OCI-LY7 (cell line): ENCODE measurements around the gene DNAJC6. TPM values are rescaled to one million over a fixed set of nuclear protein-coding genes. Genes with fewer than 3 reads are reported as not detected.

ENCODE experiments used
- BruUV-seq: library from RNA; stranded (reverse); fragments of 400-500 nt; replicated peaks from 2 replicates; lab custom pipeline; 2021; lab: Mats Ljungman, UMichigan
- CTCF ChIA-PET: fragments of 300-600 bp; sonication (Branson Sonifier 250); formaldehyde crosslinking; loops from one replicate; lab custom pipeline; 2022; ENCODE audit warnings: antibody characterized with exemption; ENCODE audit not compliant: unreplicated experiment; lab: Charles Lee
- POLR2A ChIA-PET: fragments of 300-600 bp; sonication (Branson Sonifier 250); formaldehyde crosslinking; loops from one replicate; lab custom pipeline; 2022; ENCODE audit warnings: antibody characterized with exemption; lab: Charles Lee
- DNase-seq: peaks from one replicate; pipeline ENCODE4 v3.0.0-alpha.2; 2015; ENCODE audit warnings: low spot score
- H2AFZ ChIP-seq: fragments of 200-600 bp; sonication (generic), shearing (Covaris generic); 2 replicates; pipeline ENCODE4 v1.6.1; 2014; ENCODE audit warnings: mild to moderate bottlenecking, antibody characterized with exemption, low read length, moderate library complexity
- H3K27ac ChIP-seq: fragments of 200-600 bp; sonication (generic); 2 replicates; pipeline ENCODE4 v1.5.1; 2014; ENCODE audit warnings: mixed run types, low read depth, mild to moderate bottlenecking, moderate library complexity, low read length, inconsistent platforms; ENCODE audit not compliant: poor library complexity, severe bottlenecking
- H3K36me3 ChIP-seq: fragments of 200-600 bp; sonication (generic); 2 replicates; pipeline ENCODE4 v1.6.1; 2014; ENCODE audit warnings: mild to moderate bottlenecking, antibody characterized with exemption, low read length, moderate library complexity, mixed read lengths; ENCODE audit not compliant: insufficient read depth
- H3K4me1 ChIP-seq: fragments of 200-600 bp; sonication (generic); 2 replicates; pipeline ENCODE4 v1.5.1; 2014; ENCODE audit warnings: mild to moderate bottlenecking, low read length; ENCODE audit not compliant: insufficient read depth, poor library complexity, severe bottlenecking
- H3K4me2 ChIP-seq: fragments of 200-600 bp; sonication (generic); 2 replicates; pipeline ENCODE4 v1.6.1; 2014; ENCODE audit warnings: mild to moderate bottlenecking, low read length
- H3K4me3 ChIP-seq: fragments of 200-600 bp; sonication (generic); 2 replicates; pipeline ENCODE4 v1.5.1; 2014; ENCODE audit warnings: mild to moderate bottlenecking, low read depth, low read length; ENCODE audit not compliant: poor library complexity, severe bottlenecking
- H3K79me2 ChIP-seq: fragments of 200-600 bp; sonication (generic); 2 replicates; pipeline ENCODE4 v1.6.1; 2016; ENCODE audit warnings: low read depth, mild to moderate bottlenecking, low read length, moderate library complexity, mixed read lengths; ENCODE audit not compliant: insufficient read depth
- H3K9me2 ChIP-seq: fragments of 200-600 bp; sonication (generic); 2 replicates; pipeline ENCODE4 v1.6.1; 2016; ENCODE audit warnings: mild to moderate bottlenecking, low read length, mixed read lengths; ENCODE audit not compliant: insufficient read depth
- H3K9me3 ChIP-seq: fragments of 200-600 bp; sonication (generic); 2 replicates; pipeline ENCODE4 v1.6.1; 2014; ENCODE audit warnings: mild to moderate bottlenecking, mixed run types, low read length, mixed read lengths
- H4K20me1 ChIP-seq: fragments of 200-600 bp; sonication (generic); 2 replicates; pipeline ENCODE4 v1.6.1; 2014; ENCODE audit warnings: mild to moderate bottlenecking, antibody characterized with exemption, low read length, moderate library complexity, mixed read lengths; ENCODE audit not compliant: insufficient read depth
- EZH2phosphoT487 ChIP-seq: fragments of 200-600 bp; sonication (generic); IDR thresholded peaks from 2 replicates; pipeline ENCODE4 v1.6.1; 2018; ENCODE audit warnings: low read depth, borderline replicate concordance, mild to moderate bottlenecking, mixed run types, antibody characterized with exemption, low read length, moderate library complexity, mixed read lengths
- intact Hi-C: fragments of 100-400 bp; cut with micrococcal nuclease; formaldehyde crosslinking; loops from one replicate; pipeline ENCODE4 v1.10.0; 2022; ENCODE audit not compliant: unreplicated experiment
- total RNA-seq, 2 experiments: library from RNA; depleted of rRNA in 1 of 2; stranded (reverse); fragments of >200 nt in 1 of 2; shearing (Covaris generic) in 1 of 2; gene quantifications; 2 replicates each; pipeline ENCODE4 v1.2.3, GENCODE V29; 2014 to 2022
- TF ChIP-seq, protein P1 (sequence below): fragments of 200-600 bp; sonication (generic); conservative IDR thresholded peaks from 2 replicates; pipeline ENCODE4 v1.5.1; 2014; ENCODE audit warnings: mild to moderate bottlenecking, antibody characterized with exemption, low read length, moderate library complexity, mixed read lengths

The DNAJC6 gene
- total RNA-seq, 2 experiments from 2014 or later, result 6.6 to 10.2 TPM

DNA sequence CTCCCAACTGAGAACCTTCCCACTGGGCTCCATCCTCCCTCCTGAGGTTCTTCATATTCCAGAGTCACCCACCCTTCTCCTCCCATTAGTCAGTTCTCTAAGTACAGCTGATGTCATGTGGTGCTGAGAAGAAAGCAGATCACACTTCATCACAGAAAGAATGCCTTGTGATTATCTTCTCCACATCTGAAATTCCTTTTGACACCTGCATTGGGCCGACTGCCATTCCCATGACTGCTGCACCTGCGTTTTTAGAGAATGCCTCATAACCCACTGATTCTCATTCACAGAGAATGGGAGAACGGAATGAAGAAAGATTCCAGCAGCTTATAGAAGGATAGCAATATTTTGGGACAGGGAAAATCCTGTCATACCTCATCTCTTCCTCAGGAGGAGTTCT lies 125.4 kb downstream of the DNAJC6 start:
- DNase-seq, result no peak
- Histone ChIP-seq H3K9me2 (no peaks in the 10 kb centered on the region), H3K36me3 (peaks cover 25% of the 10 kb centered on the region; the same call in 1 of the 2 replicates), H3K4me3 (no peak overlapping the region), H3K9me3 (no peaks in the 10 kb centered on the region), H3K79me2 (no peaks in the 10 kb centered on the region), H2AFZ (no peak overlapping the region), H3K4me1 (no peaks in the 10 kb centered on the region), H3K4me2 (no peak overlapping the region), H4K20me1 (no peaks in the 10 kb centered on the region), H3K27ac (no peak overlapping the region)
- no peak for TF ChIP-seq EZH2phosphoT487
- TF ChIP-seq, protein P1, sequence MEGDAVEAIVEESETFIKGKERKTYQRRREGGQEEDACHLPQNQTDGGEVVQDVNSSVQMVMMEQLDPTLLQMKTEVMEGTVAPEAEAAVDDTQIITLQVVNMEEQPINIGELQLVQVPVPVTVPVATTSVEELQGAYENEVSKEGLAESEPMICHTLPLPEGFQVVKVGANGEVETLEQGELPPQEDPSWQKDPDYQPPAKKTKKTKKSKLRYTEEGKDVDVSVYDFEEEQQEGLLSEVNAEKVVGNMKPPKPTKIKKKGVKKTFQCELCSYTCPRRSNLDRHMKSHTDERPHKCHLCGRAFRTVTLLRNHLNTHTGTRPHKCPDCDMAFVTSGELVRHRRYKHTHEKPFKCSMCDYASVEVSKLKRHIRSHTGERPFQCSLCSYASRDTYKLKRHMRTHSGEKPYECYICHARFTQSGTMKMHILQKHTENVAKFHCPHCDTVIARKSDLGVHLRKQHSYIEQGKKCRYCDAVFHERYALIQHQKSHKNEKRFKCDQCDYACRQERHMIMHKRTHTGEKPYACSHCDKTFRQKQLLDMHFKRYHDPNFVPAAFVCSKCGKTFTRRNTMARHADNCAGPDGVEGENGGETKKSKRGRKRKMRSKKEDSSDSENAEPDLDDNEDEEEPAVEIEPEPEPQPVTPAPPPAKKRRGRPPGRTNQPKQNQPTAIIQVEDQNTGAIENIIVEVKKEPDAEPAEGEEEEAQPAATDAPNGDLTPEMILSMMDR, result no peak
- intact Hi-C loops, result loop anchor here (5.0 kb wide), 1 partner anchor 197 kb away; no protein-coding TSS in a partner anchor
- ChIA-PET CTCF (no interaction called here), POLR2A (interaction anchor here (0.8 kb wide), 1 partner anchor 16 kb away, joined by 4 read pairs; no protein-coding TSS in a partner anchor)
- no TSS peak for BruUV-seq

DNA sequence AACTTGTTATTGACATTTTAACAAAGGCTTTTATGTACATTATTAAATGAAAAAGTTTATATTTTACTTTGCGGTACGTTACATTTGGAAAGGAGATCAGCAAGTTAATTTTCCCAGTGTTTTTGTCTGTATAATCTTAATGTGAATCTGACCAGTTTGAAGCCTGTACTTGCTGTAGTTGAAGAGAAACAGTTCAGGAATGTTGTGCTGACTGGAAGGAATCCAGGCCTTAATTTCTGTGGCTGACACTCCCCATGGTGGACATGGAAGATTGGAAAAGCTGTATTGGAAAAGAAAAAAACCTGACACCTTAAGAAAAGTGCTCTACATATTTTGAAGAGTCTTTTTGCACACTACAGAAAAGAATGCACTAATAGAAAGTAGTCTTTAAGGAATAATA lies 126.6 kb downstream of the DNAJC6 start:
- no peaks in the 10 kb centered on the region for H3K9me3 ChIP-seq
- H3K79me2 ChIP-seq, result no peaks in the 10 kb centered on the region
- no peak for TF ChIP-seq EZH2phosphoT487
- TF ChIP-seq, protein P1, result no peak
- H3K36me3 ChIP-seq, result peaks cover 13% of the 10 kb centered on the region; the same call in 1 of the 2 replicates
- H3K4me2 ChIP-seq, result no peak overlapping the region
- H3K27ac ChIP-seq, result no peak overlapping the region
- no TSS peak for BruUV-seq
- no peak overlapping the region for H2AFZ ChIP-seq
- no peak for DNase-seq
- no peaks in the 10 kb centered on the region for H4K20me1 ChIP-seq
- intact Hi-C loops, result no loop called here
- H3K4me3 ChIP-seq, result no peak overlapping the region
- no peaks in the 10 kb centered on the region for H3K9me2 ChIP-seq
- ChIA-PET CTCF (no interaction called here), POLR2A (interaction anchor here (1.1 kb wide), 1 partner anchor 204 kb away, joined by 3 read pairs; no protein-coding TSS in a partner anchor)
- H3K4me1 ChIP-seq, result no peaks in the 10 kb centered on the region

DNA sequence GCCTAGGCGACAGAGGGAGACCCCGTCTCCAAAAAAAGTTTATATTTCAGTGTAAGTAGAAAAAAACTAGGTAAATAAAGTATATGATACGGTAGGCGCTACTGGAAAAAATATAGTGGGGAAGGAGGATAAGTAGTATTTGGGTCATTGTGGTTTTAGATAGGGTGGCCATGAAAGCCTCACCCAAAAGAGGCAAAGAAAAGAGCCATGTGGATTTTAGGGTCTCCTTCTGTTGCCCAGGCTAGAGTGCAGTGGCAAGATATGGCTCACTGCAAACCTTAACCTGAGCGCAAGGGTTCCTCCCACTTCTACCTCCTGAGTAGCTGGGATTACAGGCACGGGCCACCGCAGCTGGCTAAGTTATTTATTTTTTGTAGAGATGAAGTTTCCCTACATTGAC lies 128.3 kb downstream of the DNAJC6 start:
- no peak for TF ChIP-seq EZH2phosphoT487
- TF ChIP-seq, protein P1, result no peak
- BruUV-seq, result no TSS peak
- Histone ChIP-seq H3K9me3 (no peaks in the 10 kb centered on the region), H3K9me2 (no peaks in the 10 kb centered on the region), H3K4me3 (no peak overlapping the region), H2AFZ (no peak overlapping the region), H3K4me1 (no peaks in the 10 kb centered on the region), H3K27ac (no peak overlapping the region), H3K36me3 (peaks cover 4% of the 10 kb centered on the region; the same call in 1 of the 2 replicates), H3K79me2 (no peaks in the 10 kb centered on the region), H4K20me1 (no peaks in the 10 kb centered on the region), H3K4me2 (no peak overlapping the region)
- CTCF ChIA-PET, result no interaction called here
- no peak for DNase-seq
- POLR2A ChIA-PET, result no interaction called here
- intact Hi-C loops, result no loop called here
